HEK293T (cell line): ENCODE data around the gene CAMK1D.

Experiments
- CTCF ChIA-PET: fragments of 350-600 bp; formaldehyde crosslinking; extraction: SDS; loops from one replicate; lab custom pipeline; 2021; ENCODE audit warnings: antibody characterized with exemption, inconsistent platforms; lab: Yijun Ruan, JAX
- POLR2A ChIA-PET: fragments of 350-600 bp; formaldehyde crosslinking; extraction: SDS; loops from one replicate; lab custom pipeline; 2020; ENCODE audit warnings: antibody characterized with exemption, inconsistent platforms; lab: Yijun Ruan, JAX
- DNase-seq: peaks from one replicate; pipeline ENCODE4 v3.0.0; 2012; ENCODE audit warnings: mixed read lengths; ENCODE audit errors: extremely low spot score
- ARNT ChIP-seq: fragments of 450-650 bp; IDR thresholded peaks from 2 replicates; pipeline ENCODE4 v1.6.1; 2017; ENCODE audit warnings: mild to moderate bottlenecking
- BHLHE40 ChIP-seq: fragments of 450-650 bp; IDR thresholded peaks from 2 replicates; pipeline ENCODE4 v1.6.1; 2016; ENCODE audit warnings: mild to moderate bottlenecking, moderate library complexity, borderline replicate concordance
- CTBP1 ChIP-seq: fragments of 450-650 bp; IDR thresholded peaks from 2 replicates; pipeline ENCODE4 v1.6.1; 2016; ENCODE audit warnings: borderline replicate concordance
- ELF4 ChIP-seq: fragments of 450-650 bp; IDR thresholded peaks from 2 replicates; pipeline ENCODE4 v1.6.1; 2017; ENCODE audit warnings: antibody characterized with exemption
- FOXA1 ChIP-seq: fragments of 450-650 bp; IDR thresholded peaks from 2 replicates; pipeline ENCODE4 v1.6.1; 2016; ENCODE audit warnings: mild to moderate bottlenecking
- FOXK2 ChIP-seq: fragments of 450-650 bp; IDR thresholded peaks from 2 replicates; pipeline ENCODE4 v1.6.1; 2016; ENCODE audit warnings: mild to moderate bottlenecking
- FOXM1 ChIP-seq: fragments of 450-650 bp; IDR thresholded peaks from 2 replicates; pipeline ENCODE4 v1.6.1; 2017; ENCODE audit warnings: mild to moderate bottlenecking, borderline replicate concordance
- HDGF ChIP-seq: fragments of 450-650 bp; IDR thresholded peaks from 2 replicates; pipeline ENCODE4 v1.6.1; 2017; ENCODE audit warnings: antibody characterized with exemption, borderline replicate concordance
- L3MBTL2 ChIP-seq: fragments of 450-650 bp; conservative IDR thresholded peaks from 2 replicates; pipeline ENCODE4 v1.6.1; 2016; ENCODE audit warnings: mild to moderate bottlenecking
- LEF1 ChIP-seq: fragments of 450-650 bp; IDR thresholded peaks from 2 replicates; pipeline ENCODE4 v1.6.1; 2017; ENCODE audit warnings: mild to moderate bottlenecking, borderline replicate concordance
- NFRKB ChIP-seq: fragments of 450-650 bp; IDR thresholded peaks from 2 replicates; pipeline ENCODE4 v1.6.1; 2016; ENCODE audit warnings: mild to moderate bottlenecking, moderate library complexity
- SP1 ChIP-seq: fragments of 450-650 bp; IDR thresholded peaks from 2 replicates; pipeline ENCODE4 v1.6.1; 2017
- SUZ12 ChIP-seq: fragments of 450-650 bp; IDR thresholded peaks from 2 replicates; pipeline ENCODE4 v1.6.1; 2016; ENCODE audit warnings: mild to moderate bottlenecking
- TARDBP ChIP-seq: fragments of 450-650 bp; IDR thresholded peaks from 2 replicates; pipeline ENCODE4 v1.6.1; 2016
- ZNF384 ChIP-seq: fragments of 450-650 bp; IDR thresholded peaks from 2 replicates; pipeline ENCODE4 v1.6.1; 2016
- TF ChIP-seq, protein P1 (sequence below): fragments of 450-650 bp; IDR thresholded peaks from 2 replicates; pipeline ENCODE4 v1.6.1; 2016

CAMK1D gene

DNA sequence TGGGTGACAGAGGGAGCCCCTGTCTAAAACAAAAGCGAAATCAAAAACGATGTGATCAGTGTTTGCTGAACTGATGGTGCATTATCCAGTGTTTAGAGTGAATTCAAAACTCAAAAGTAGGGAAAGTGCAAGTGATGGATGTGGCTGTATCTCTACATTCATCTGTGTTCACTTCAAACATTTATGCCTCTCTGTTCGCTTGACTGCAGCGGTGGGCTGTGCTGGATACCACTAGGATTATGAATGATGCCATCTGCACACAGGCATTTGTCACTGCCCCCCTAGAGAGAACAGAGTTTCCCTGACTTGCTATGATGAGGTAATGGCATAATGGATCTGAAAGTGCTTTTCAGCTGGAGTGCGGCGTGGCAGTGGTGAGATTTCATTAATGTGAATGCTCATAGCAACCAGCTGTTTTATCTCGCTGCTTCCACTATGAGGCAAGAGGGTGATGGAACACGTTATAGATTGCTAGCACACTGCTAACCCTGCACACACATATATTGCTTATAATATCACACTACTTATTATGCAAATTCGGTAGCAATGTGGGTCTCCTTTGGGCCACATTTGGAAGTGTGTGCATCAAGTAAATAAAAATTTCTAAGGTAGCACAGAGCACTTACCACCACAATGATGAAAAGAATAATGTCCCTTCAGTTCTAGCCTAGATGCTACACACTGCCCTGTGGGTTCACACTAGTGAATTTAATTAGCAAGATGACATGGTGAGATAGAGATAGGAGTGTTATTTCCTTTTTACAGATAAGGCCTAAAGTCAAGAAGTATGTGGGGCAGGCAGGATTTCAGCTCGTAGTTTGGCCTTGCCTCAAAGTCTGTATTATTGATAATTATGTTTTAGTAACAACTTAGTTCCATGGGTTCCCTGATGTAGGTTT lies 164.7 kb downstream of the CAMK1D start:
- no peak for DNase-seq
- TF ChIP-seq CTBP1 (no peak), ELF4 (no peak), BHLHE40 (no peak), FOXM1 (no peak), SUZ12 (no peak), ARNT (no peak), HDGF (no peak), TARDBP (no peak), FOXK2 (no peak), NFRKB (no peak), FOXA1 (no peak)
- CTCF ChIA-PET = no interaction called here
- POLR2A ChIA-PET = no interaction called here

DNA sequence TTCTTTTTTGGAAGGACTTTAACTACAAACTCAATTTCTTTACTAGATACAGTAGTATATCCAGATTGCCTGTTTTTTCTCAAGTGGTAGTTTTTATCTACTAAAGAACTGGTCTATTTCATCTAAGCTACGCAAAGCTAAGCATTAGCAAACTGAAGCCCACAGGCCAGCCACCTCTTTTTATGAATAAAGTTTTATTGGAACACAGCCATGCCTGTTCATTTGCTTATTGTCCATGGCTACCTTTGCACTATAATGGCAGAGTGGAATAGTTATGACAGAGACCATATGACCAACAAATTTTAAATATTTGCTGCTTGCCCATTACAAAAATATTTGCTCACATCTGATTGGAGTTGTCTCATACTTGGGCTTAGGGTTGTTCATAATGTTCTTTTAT lies 168.7 kb downstream of the CAMK1D start:
- ChIA-PET CTCF (no interaction called here), POLR2A (no interaction called here)
- no peak for TF ChIP-seq HDGF
- no peak for TF ChIP-seq NFRKB
- TF ChIP-seq FOXA1 = no peak
- no peak for TF ChIP-seq CTBP1
- TF ChIP-seq, protein P1, sequence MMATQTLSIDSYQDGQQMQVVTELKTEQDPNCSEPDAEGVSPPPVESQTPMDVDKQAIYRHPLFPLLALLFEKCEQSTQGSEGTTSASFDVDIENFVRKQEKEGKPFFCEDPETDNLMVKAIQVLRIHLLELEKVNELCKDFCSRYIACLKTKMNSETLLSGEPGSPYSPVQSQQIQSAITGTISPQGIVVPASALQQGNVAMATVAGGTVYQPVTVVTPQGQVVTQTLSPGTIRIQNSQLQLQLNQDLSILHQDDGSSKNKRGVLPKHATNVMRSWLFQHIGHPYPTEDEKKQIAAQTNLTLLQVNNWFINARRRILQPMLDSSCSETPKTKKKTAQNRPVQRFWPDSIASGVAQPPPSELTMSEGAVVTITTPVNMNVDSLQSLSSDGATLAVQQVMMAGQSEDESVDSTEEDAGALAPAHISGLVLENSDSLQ = no peak
- no peak for TF ChIP-seq FOXM1
- TF ChIP-seq L3MBTL2 = no peak
- no peak for TF ChIP-seq ELF4
- no peak for TF ChIP-seq ARNT
- no peak for TF ChIP-seq ZNF384
- TF ChIP-seq BHLHE40 = no peak
- no peak for TF ChIP-seq SUZ12
- TF ChIP-seq FOXK2 = no peak
- TF ChIP-seq LEF1 = no peak
- TF ChIP-seq SP1 = no peak
- TF ChIP-seq TARDBP = no peak
- DNase-seq = no peak

DNA sequence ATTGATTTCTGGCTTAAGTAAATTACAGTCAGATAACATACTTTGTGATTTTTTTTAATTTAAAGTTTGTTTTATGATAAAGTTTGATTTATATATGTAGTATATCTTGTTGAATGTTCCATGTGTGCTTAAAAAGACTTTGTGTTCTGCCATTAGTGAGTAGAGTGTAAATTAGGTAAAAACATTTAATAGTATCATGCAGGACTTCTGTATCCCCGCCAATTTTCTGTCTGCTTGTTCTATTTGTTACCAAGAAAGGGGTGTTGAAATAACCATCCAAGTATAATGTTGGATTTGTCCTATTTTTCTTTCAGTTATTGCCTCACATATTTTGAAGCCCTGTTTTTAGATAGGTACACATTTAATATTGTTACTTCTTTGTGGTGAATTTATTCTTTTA lies 172.1 kb downstream of the CAMK1D start:
- DNase-seq = no peak
- ChIA-PET POLR2A (no interaction called here), CTCF (no interaction called here)
- no peak for TF ChIP-seq BHLHE40

DNA sequence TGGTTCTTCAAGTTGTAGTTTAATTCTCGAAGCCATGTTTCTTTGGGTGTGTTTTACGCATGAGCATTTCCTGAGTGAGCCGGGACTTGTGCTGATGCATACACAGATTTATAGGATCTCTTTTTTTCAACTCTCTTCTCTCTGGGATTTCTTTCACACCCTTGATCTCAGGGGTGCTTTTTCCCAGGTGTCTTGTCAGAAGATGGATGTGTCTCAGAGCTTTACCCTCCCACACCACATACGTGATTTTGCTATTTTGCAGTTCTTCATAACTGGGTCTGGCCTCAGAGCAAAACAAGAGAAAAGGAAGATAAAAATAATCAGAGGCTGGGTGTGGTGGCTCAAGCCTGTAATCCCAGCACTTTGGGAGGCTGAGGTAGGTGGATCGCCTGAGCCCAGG lies 177.0 kb downstream of the CAMK1D start:
- DNase-seq = no peak
- TF ChIP-seq BHLHE40 (no peak), FOXM1 (no peak), CTBP1 (no peak), LEF1 (no peak), FOXK2 (no peak)
- ChIA-PET CTCF (no interaction called here), POLR2A (no interaction called here)

DNA sequence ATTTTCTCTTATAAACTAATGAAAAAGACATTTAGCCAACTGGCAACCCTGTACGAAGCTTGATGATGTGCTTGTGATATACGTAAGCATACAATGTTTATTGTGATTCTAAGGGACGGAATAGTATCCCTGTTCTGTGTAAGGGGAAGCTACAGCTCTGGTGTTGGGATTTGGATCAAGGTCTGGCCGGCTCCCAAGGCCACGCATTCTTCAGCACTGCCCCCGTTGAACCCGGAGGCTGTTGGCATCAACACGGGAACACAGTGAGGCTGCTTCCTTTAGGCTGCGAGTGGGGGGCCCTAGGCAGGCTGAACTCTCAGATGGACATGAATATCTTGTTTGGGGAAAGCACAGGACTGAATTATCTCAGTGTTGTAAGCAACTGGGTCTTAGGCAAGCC lies 180.6 kb downstream of the CAMK1D start:
- ChIA-PET POLR2A (no interaction called here), CTCF (no interaction called here)
- no peak for TF ChIP-seq ZNF384
- TF ChIP-seq TARDBP = no peak
- TF ChIP-seq, protein P1 = no peak
- no peak for TF ChIP-seq LEF1
- TF ChIP-seq FOXK2 = no peak
- no peak for DNase-seq

DNA sequence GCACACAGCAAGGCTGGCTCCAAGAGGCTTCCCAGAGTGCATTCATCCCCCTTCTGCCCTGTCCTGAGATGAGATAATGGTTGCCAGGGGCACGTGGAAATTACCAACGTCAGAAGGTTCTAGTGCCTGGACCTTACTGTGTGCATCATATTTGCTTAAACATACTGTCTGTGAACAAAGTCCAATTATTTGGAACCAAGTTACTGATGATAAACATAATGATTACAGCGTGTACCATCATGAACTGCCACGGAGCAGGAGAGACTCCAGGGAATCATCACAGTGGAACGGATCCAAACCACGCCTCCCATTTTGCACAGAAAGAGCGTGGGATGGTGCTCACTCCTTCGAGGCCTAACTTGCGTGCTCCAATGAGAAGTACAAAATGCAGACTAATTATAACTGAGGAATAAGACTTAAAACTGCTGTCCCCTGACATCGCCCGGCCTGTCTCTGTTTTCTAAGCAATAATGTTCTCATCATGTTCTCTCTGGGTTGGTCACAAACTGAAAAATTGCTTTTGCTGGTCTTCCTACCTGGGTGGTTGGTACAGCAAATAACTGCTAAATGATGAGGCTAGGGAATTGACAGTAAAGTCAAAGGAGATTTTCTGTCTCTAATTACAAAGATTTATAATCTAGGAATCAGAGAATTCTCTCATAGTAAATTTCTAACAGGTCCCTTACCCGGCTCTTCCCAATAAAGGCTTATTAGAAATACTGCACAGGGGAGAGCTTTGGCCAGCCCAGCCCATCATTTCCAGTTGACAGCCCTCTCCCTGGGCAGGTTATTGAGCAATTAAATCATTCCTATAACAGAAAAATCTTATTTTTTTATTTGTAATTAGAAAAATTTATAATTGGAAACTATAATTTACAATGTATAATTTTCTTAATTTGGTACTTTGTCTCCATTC lies 182.2 kb downstream of the CAMK1D start:
- POLR2A ChIA-PET = no interaction called here
- DNase-seq = no peak
- CTCF ChIA-PET = no interaction called here

More for the DNA sequence above, 182.2 kb downstream of the CAMK1D start:
- no peak for TF ChIP-seq CTBP1
- no peak for TF ChIP-seq FOXK2
- TF ChIP-seq, protein P1 = no peak
- TF ChIP-seq LEF1 = no peak
- TF ChIP-seq SUZ12 = no peak
- no peak for TF ChIP-seq ARNT
- no peak for TF ChIP-seq ELF4
- TF ChIP-seq L3MBTL2 = no peak
- no peak for TF ChIP-seq TARDBP
- no peak for TF ChIP-seq NFRKB
- no peak for TF ChIP-seq SP1
- TF ChIP-seq FOXA1 = no peak
- TF ChIP-seq ZNF384 = no peak
- TF ChIP-seq HDGF = no peak
- TF ChIP-seq BHLHE40 = no peak
- TF ChIP-seq FOXM1 = no peak
